ENCODE data around the gene SREK1IP1. TPM values are rescaled to one million over a fixed set of nuclear protein-coding genes. Genes with fewer than 3 reads are reported as not detected.
A peak's percentile ranks its signal among the peaks of the same experiment; 100 is the strongest.

SREK1IP1 gene
- total and polyA plus RNA-seq, 10 of the 15 experiments (the other 5 are each of a cell fraction or from before 2014, with no cell fraction given), result 9.1 to 60.3 (median 26.9) TPM

DNA sequence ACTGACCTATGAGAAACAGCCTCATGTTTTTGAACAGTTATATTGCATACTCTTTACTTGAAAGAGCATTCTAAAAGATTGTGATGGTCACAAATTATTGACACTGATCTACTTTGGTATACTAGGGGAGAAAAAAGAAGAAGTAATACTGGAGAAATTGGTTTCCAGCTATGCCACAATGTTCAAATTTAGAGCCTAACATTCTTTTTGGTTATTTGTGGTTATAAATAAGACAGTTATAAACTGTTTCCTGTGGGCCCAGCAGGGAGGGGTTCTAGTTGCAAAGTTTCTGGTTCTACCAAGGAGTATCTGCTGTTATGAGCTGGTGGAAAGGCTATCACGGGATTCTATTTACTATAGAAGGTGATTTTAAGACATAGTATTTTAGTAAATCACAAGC, 5.0 kb upstream of the SREK1IP1 start:
- peak overlapping the region; percentile 42 for H3K4me3 ChIP-seq
- RAD21 ChIA-PET (ENCODE audit: unreplicated experiment), result interaction anchor here (1.0 kb wide), 1 partner anchor 8 kb away, joined by 3 read pairs; no protein-coding TSS in a partner anchor
- H3K4me2 ChIP-seq (ENCODE audit: control insufficient read depth, insufficient read depth), result peak overlapping the region; percentile 80
- SMC1A ChIA-PET (ENCODE audit: uncharacterized antibody, unreplicated experiment), result interaction anchor here (0.7 to 3.3 kb wide), 7 partner anchors 10 to 139 kb away, joined by 3 to 17 read pairs (median 3); no protein-coding TSS in a partner anchor
- no peak overlapping the region for H2AFZ ChIP-seq (ENCODE audit: control insufficient read depth, low read depth, low read length)
- H3K9ac ChIP-seq (ENCODE audit: control insufficient read depth, insufficient read depth, low read length), result no peak overlapping the region
- peak overlapping the region; percentile 71 for H3K27ac ChIP-seq (ENCODE audit: control insufficient read depth, insufficient read depth)
- no peaks in the 10 kb centered on the region for H3K27me3 ChIP-seq (replicated peaks in 1 of 2; ENCODE audit: control insufficient read depth in 2 of 2, insufficient read depth in 2 of 2, low read length in 1 of 2)
- BruUV-seq (replicated peaks), result no TSS peak
- no peaks in the 10 kb centered on the region for H3K9me3 ChIP-seq (replicated peaks; ENCODE audit: control insufficient read depth, insufficient read depth, low read length)
- peaks cover 0 to 5% of the 10 kb centered on the region in 2 experiments; a peak in 1 of 4 replicates for H3K36me3 ChIP-seq (ENCODE audit: control insufficient read depth in 2 of 2, insufficient read depth in 2 of 2, low read length in 1 of 2)
- CTCF ChIA-PET, result interaction anchor here (0.5 to 3.0 kb wide), 8 partner anchors 9 to 625 kb away, joined by 3 to 18 read pairs (median 4); no protein-coding TSS in a partner anchor
- POLR2A ChIA-PET, result interaction anchor here (1.2 kb wide), 1 partner anchor 9 kb away, joined by 3 read pairs; no protein-coding TSS in a partner anchor
- 0% methylated on average over 1 of the region's 1 CpG for WGBS (ENCODE audit: insufficient coverage, insufficient replicate concordance, low lambda C conversion rate, missing lambda C conversion rate)
- DNase-seq (ENCODE audit: low read depth, low spot score) (peak; percentile 51), FAIRE-seq (no peak), ATAC-seq (peak; percentile 66)
- no peaks in the 10 kb centered on the region for H4K20me1 ChIP-seq (ENCODE audit: control insufficient read depth, insufficient read depth)
- peaks cover 45% of the 10 kb centered on the region for H3K79me2 ChIP-seq (ENCODE audit: control insufficient read depth, insufficient read depth, low read length)
- intact Hi-C loops (cut with micrococcal nuclease; ENCODE audit: unreplicated experiment) (no loop called here), in situ Hi-C loops (cut with MboI) (no loop called here)
- H3K4me1 ChIP-seq (ENCODE audit: control insufficient read depth, insufficient read depth, low read length), result peaks cover 7% of the 10 kb centered on the region
- TF ChIP-seq MEF2A (IDR thresholded peaks at IDR 0.05; ENCODE audit: insufficient read depth, low read depth, low read length), result peak; percentile 92
- TF ChIP-seq PAX8 (IDR thresholded peaks at IDR 0.05), result no peak
- TF ChIP-seq SIX5 (IDR thresholded peaks at IDR 0.05; ENCODE audit: low read depth, low read length, severe bottlenecking), result no peak
- TF ChIP-seq, protein P1, sequence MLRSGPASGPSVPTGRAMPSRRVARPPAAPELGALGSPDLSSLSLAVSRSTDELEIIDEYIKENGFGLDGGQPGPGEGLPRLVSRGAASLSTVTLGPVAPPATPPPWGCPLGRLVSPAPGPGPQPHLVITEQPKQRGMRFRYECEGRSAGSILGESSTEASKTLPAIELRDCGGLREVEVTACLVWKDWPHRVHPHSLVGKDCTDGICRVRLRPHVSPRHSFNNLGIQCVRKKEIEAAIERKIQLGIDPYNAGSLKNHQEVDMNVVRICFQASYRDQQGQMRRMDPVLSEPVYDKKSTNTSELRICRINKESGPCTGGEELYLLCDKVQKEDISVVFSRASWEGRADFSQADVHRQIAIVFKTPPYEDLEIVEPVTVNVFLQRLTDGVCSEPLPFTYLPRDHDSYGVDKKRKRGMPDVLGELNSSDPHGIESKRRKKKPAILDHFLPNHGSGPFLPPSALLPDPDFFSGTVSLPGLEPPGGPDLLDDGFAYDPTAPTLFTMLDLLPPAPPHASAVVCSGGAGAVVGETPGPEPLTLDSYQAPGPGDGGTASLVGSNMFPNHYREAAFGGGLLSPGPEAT (IDR thresholded peaks at IDR 0.05; ENCODE audit: low read depth), result peak; percentile 45; the same call in 1 of the 2 replicates
- TF ChIP-seq NFYA (IDR thresholded peaks at IDR 0.05; ENCODE audit: borderline replicate concordance, low read depth, low read length), result no peak
- peak; percentile 73 for TF ChIP-seq NFIC (IDR thresholded peaks at IDR 0.05; ENCODE audit: low read depth, low read length)
- TF ChIP-seq MTA3 (IDR thresholded peaks at IDR 0.05; ENCODE audit: borderline replicate concordance, low read length), result peak; percentile 75; the same call in 1 of the 2 replicates
- peak; percentile 77; the same call in 1 of the 2 replicates for TF ChIP-seq MTA2 (IDR thresholded peaks at IDR 0.05; ENCODE audit: low read depth)
- TF ChIP-seq CBX5 (IDR thresholded peaks at IDR 0.05; ENCODE audit: low read depth), result 0 out of 2 replicates have a peak, but pooled peaks have one; percentile 23
- TF ChIP-seq SIN3A (IDR thresholded peaks at IDR 0.05; ENCODE audit: low read depth, low read length), result no peak
- no peak for TF ChIP-seq JUNB (IDR thresholded peaks at IDR 0.05)
- TF ChIP-seq IKZF2 (IDR thresholded peaks at IDR 0.05), result peak; percentile 31 to 37; a peak in 2 of 4 replicates
- TF ChIP-seq, protein P2, sequence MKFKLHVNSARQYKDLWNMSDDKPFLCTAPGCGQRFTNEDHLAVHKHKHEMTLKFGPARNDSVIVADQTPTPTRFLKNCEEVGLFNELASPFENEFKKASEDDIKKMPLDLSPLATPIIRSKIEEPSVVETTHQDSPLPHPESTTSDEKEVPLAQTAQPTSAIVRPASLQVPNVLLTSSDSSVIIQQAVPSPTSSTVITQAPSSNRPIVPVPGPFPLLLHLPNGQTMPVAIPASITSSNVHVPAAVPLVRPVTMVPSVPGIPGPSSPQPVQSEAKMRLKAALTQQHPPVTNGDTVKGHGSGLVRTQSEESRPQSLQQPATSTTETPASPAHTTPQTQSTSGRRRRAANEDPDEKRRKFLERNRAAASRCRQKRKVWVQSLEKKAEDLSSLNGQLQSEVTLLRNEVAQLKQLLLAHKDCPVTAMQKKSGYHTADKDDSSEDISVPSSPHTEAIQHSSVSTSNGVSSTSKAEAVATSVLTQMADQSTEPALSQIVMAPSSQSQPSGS (IDR thresholded peaks at IDR 0.05; ENCODE audit: low read length), result peak; percentile 61; the same call in 1 of the 2 replicates
- TF ChIP-seq ATF7 (IDR thresholded peaks at IDR 0.05; ENCODE audit: low read depth), result peak; percentile 36; the same call in 1 of the 2 replicates
- TF ChIP-seq FOXM1 (IDR thresholded peaks at IDR 0.05; ENCODE audit: low read depth, low read length), result 0 out of 2 replicates have a peak, but pooled peaks have one; percentile 32
- TF ChIP-seq BHLHE40 (IDR thresholded peaks at IDR 0.05; ENCODE audit: borderline replicate concordance in 1 of 2, low read depth in 2 of 2, low read length in 1 of 2), result peak in 1 of 2 experiments; percentile 13; a peak in 1 of 4 replicates
- TF ChIP-seq, protein P3, sequence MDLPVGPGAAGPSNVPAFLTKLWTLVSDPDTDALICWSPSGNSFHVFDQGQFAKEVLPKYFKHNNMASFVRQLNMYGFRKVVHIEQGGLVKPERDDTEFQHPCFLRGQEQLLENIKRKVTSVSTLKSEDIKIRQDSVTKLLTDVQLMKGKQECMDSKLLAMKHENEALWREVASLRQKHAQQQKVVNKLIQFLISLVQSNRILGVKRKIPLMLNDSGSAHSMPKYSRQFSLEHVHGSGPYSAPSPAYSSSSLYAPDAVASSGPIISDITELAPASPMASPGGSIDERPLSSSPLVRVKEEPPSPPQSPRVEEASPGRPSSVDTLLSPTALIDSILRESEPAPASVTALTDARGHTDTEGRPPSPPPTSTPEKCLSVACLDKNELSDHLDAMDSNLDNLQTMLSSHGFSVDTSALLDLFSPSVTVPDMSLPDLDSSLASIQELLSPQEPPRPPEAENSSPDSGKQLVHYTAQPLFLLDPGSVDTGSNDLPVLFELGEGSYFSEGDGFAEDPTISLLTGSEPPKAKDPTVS (IDR thresholded peaks at IDR 0.05; ENCODE audit: low read depth, low read length), result no peak
- TF ChIP-seq MEF2B (IDR thresholded peaks at IDR 0.05; ENCODE audit: partially characterized antibody, poor library complexity, severe bottlenecking), result peak; percentile 91
- peak; percentile 57; the same call in 1 of the 2 replicates for TF ChIP-seq DPF2 (IDR thresholded peaks at IDR 0.05)
- TF ChIP-seq RUNX3 (IDR thresholded peaks at IDR 0.05; ENCODE audit: low read length), result peak; percentile 95
- TF ChIP-seq IKZF1 (conservative IDR thresholded peaks at IDR 0.05), result peak; percentile 34; the same call in 1 of the 2 replicates

Data from GM12878 (cell line).